T47D (cell line): ENCODE results near the gene EXOC4.

Experiments used
- DNase-seq, 2 experiments: peaks; one replicate each; pipeline versions ENCODE4 v3.0.0 to v3.0.0-alpha.2; 2011 to 2012; ENCODE audit warnings: low read depth in 1 of 2, low spot score in 1 of 2
- JUND ChIP-seq: IDR thresholded peaks from 2 replicates; pipeline ENCODE4 v1.6.1; 2012; ENCODE audit warnings: low read depth
- in situ Hi-C: cut with HindIII; loops from 2 replicates; pipeline ENCODE4 v1.10.0; 2016; ENCODE audit warnings: low sequenced_read_pairs, low pct_unique_long_range_greater_than_20kb

EXOC4 gene

DNA sequence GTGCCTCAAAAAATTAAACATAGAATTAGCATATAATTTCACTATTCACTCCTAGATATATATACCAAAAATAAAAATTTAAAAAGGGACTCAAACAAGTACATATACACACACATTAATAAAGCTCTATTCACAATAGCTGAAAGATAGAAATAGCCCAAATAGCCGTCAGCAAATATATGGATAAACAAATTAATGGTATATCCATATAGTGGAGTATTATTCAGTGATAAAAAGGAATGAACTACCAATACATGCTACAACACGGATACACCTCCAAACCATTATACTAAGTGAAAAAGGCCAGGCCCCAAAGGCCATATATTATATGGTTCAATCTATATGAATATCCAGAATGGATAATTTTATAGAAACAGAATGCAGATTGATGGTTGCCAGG is 459.7 kb downstream of the EXOC4 start:
- no peak for DNase-seq
- in situ Hi-C loops: no loop called here
- no peak for TF ChIP-seq JUND

DNA sequence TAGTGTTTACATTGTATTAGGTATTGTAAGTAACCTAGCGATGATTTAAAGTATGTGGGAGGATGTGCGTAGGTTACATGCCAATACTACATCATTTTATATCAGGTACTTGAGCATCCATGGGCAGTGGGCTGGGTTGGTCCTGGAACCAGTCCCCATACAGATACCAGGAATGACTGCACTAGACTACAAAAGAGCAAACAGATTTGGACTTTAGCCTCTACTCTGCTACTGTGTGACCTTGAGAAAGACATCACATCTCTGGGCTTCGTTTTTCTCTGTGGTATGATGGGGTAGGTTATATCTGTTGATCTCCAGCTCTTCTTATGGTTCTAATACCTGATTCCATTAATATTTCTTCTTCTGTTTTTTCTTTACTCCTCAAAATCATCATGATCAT is 461.8 kb downstream of the EXOC4 start:
- no peak for DNase-seq
- in situ Hi-C loops: no loop called here
- no peak for TF ChIP-seq JUND

DNA sequence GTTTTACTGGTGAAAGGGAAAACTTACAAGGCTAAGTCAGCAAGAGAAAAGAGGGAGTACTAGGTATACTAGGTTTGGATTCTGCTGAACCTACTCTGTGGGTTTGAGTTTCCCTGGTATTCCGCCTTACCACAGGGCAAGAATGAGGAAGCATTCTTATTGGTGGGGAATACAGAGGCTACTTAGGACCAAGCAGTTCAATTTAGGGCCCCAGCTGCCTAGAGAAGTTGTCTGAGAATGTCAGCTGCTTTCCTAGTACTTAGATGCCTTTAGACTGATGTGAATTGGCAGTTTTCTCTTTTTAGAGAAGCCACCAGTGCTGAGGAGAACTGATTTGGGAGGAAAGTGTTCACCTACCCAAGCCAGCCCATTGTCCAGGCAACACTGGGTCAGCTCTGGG is 465.3 kb downstream of the EXOC4 start:
- no peak for TF ChIP-seq JUND
- in situ Hi-C loops: no loop called here
- no peak for DNase-seq

DNA sequence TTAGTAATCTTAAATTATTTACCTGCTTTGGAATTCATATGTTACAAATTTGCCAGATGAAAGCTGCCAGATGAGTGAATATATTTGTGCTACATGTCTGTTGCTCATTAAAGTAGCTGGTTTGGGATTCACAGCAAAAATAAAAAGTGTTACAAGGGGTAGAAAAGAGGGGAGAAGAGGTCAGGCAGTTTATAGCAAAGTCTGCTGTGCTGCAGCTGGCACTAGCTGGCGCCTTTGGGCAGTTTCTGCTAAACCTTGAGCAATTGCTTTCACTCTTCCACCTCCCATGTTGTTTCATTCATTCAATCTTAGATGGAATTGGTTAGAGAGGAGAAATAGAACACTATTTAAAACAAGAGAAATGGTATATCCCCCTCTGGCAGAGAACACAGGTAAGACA is 470.2 kb downstream of the EXOC4 start:
- DNase-seq: no peak
- in situ Hi-C loops: no loop called here
- no peak for TF ChIP-seq JUND

DNA sequence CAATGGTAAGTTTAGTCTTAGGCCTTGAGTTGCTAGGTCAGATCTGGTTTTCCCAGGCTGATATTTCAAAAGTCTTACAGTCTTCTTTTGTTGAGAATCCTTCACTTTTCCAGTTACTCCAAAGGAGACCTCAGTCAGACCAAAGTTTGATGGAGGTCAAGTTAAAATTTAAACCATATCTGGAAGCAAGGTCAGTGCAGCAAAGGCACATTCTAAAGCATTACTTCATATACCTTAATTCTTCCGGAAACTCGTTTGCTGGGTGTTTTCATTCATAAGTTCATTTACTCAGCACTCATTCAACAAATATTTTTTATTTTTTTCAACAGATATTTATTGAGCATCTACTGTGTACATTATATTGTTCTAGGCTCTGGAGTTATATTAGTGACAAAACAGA is 471.3 kb downstream of the EXOC4 start:
- DNase-seq: no peak
- TF ChIP-seq JUND: no peak
- in situ Hi-C loops: no loop called here

DNA sequence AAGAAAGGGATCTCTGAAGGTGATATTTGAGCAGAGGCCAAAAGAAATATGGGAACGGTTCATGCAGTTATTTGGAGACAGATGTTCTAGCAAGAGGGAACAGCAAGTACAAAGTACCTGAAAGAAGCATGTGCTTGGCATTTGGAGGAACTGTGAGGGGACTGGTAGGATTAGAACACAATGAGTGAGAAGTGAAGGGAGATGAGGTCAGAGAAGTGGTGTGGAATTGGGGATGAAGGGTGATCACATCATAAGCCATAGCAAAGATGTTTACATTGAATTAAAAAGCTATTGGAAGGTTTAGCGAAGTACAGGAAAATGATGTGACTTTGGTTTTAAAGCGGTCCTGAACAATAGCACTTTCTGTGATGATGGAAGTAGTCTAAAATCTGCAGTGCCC is 471.8 kb downstream of the EXOC4 start:
- DNase-seq: no peak
- in situ Hi-C loops: no loop called here
- no peak for TF ChIP-seq JUND

DNA sequence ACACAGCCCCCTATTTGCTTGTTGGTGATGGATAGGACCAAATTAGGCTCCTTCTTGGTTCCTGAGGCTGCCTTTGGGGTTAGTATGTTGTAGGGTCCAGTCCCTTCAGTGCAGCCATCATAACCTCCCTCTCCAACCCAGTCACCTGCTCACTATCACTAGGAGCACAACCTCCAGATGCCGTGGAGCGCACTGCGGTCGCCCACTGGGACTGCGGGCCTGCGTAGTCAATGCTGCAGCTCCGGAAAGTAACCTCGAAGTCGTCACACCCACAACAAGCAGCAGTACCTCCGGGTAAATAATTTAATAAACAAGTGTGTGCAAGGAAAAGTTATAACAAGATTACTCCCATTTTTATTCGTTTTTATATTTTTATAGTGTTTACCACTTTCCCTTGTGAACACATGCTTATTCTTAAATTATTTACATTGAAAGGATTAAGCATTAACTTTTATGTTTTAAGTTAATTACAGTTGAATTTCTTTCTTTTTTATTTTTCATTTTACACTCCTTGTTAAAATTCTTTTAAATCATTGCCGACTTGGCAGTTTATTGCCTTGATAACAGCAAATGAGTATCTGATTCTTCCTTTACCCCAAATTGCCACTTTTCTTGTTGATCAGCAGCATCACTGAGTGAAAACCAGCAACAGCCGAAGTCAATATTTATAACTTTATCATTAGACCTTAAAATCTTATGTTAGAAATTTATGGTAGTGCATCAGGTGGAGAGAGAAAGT is 474.8 kb downstream of the EXOC4 start:
- TF ChIP-seq JUND: no peak
- in situ Hi-C loops: no loop called here

DNA sequence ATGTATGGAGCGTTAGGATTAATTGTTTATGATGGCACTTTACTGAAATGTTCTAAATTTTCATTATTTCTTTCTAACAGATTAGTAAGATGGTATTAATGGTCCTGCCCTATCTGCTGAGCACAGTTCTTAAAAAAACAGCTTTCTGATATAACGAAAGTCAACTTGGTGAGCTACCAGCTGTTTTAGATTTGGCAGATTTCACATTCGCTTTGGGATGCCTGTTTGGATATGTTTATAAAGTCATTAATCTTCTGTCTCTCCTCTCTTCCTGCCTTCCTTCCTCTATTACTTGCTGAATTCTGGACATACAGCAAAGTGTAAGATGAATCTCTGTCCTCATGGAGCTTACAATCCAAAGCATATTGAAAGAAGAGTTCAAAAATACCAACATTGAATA is 477.5 kb downstream of the EXOC4 start:
- in situ Hi-C loops: no loop called here
- TF ChIP-seq JUND: no peak
- no peak for DNase-seq

More for the DNA sequence above, 474.8 kb downstream of the EXOC4 start:
- DNase-seq: no peak

DNA sequence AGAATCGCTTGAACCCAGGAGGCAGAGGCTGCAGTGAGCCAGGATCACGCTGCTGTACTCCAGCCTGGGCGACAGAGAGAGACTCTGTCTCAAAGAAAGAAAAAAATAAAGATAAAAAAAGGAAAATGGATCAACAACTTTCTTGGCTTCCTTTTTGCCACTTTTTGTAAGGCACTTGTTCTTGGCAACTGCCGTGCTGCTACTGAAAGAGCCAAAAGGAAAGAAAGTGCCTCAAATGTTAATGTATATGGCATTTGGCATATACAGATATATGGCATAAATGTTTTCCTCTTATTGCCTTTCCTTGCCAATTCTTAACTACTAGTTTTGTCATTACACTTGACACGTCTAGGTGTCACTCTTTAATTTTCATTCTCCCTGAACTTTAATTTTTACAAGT is 480.5 kb downstream of the EXOC4 start:
- TF ChIP-seq JUND: no peak
- DNase-seq: no peak
- in situ Hi-C loops: no loop called here

DNA sequence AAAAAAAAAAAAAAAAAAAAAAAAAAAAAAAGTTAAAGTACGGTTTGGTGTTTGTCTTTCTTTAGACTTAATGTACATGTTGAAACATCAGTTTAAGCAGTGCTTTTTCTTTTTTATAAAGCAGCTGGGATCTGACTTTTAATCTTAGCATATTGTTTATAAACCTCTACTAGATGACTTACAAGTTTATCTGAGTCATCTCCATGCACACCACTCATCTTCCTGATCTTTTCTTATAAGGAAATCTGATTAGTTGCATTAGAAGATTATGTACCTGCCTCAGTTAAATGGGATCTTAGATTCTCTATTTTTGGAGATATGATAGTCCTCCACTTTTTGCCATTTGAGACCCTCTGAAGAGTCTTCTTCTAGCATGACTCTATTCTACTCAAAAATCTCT is 482.3 kb downstream of the EXOC4 start:
- TF ChIP-seq JUND: no peak
- DNase-seq: no peak
- in situ Hi-C loops: no loop called here

DNA sequence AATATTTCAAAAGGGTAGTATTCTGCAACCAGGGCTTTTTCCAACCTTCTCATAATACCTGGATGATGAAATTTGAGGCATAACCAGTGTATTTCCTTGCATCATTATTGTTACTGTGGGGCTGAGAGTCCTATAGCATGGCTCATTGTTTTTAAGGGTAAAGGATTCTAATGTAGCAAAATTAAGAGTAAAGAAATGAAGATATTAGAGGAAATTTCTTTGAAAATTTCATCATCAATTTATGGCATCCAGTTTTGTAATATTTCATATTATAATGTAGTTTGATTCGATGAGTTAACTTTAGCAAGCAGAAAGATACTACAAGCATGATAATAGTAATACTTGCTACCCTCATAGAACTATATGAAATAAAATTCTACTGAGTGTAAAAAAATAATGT is 486.9 kb downstream of the EXOC4 start:
- in situ Hi-C loops: no loop called here
- DNase-seq: no peak

DNA sequence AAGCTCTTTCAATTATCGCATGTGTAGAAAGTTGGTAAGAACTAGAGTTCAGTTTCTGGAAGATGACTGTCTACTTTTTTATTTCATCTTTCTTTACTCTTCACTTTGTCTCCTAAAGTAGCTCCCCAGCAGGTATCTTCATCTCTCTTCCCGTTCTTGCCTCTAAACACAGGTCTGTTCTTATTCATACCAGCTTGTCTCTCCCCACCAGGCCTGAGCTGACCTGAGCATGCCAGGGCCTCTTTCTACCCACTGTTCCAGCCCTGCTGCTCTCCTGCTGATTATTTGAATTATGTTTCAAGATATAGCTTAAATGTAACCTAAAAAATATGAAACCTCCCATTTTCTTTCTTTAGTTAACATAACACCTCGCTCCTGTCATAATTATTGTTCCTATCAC is 488.2 kb downstream of the EXOC4 start:
- no peak for DNase-seq
- in situ Hi-C loops: no loop called here
- TF ChIP-seq JUND: no peak

More for the DNA sequence above, 486.9 kb downstream of the EXOC4 start:
- no peak for TF ChIP-seq JUND

DNA sequence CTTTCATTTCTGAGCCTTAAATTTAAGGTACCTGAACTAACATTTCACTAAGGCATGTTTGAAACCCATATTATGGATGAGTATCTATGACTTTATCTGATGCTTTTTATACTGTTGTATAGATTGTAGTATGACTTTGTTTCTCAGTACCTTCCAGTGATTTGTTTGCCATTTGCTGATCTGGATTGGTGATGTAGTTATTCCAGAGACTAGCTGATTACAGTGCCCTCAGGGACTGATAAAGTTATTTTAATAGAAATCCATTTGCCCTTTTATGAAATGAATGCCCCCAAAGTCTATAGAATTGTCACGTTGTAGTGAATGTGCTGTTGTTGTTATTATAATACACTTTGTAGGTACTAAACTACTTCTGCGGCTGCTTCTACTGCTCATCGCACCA is 488.8 kb downstream of the EXOC4 start:
- no peak for TF ChIP-seq JUND
- in situ Hi-C loops: no loop called here
- no peak for DNase-seq
